GM19351 (cell line): ENCODE results near the gene PHKB.

ENCODE experiments used
- ATAC-seq: cut with Tn5 transposase; IDR thresholded peaks from one replicate; pipeline ENCODE4 v1.9.1; 2021; ENCODE audit warnings: mild to moderate bottlenecking, moderate library complexity; ENCODE audit not compliant: unreplicated experiment

Gene PHKB

DNA sequence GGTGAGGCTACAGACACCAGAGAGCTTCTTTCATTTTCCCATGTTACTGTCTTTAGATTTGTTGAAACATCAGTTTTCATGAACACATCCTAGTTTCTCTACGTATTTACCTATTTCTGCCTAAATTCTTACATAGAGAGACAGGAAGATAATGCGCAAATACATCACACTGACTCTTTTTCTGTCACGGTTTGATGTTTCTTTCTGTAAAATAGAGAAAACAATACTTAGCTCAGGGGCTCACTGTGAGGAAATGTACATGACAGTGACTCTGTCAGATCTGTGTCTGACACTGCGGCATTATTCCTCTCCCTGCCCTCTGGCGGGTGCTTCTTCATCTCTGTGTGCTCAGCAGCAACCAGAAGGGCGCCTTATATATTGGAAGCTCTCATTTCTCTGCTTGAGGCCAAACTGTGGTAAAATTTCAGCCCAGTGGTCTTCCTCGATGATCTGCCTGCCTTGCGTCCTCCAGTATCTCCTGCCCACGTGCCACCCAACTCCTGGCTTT, 264.1 kb downstream of the PHKB start:
- ATAC-seq: no peak

- ATAC-seq: no peak
Observed at GRCh38 chr16:47726031-47726675, 265.0 kb downstream of the PHKB start.

DNA sequence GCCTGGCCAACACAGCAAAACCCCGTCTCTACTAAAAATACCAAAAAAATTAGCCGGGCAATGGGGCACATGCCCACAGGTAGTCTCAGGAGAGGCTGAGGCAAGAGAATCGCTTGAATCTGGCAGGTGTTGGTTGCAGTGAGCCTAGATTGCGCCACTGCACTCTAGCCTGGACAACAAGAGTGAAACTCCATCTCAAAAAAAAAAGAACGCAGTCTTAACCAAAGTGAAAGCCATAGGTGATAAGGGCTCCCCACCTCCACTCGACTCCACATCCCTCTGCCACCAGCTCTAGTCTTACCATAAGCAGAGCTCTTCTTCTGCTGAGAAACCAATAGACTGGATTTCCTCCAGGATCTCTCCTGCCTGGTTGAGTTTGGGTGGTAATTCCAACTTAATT, 266.0 kb downstream of the PHKB start:
- no peak for ATAC-seq

DNA sequence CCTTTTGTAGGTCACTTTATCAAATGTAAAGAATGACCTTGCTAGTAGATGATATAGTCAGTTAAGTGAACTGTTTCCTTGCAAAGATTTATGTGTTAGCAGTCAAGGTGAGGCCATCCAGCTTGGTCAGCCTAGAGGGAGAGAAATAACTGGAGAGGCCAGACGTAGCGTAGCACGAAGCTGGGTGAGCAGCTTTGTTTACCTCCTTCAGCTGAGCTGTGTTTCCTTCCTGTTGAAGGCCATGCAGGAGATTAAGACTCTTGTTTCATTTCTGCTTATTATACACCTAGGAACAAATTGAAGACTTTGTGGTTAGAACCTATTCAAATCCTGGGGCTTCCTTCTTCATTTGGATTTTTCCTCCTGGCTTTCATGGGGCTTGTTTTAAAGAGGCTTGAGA, 267.1 kb downstream of the PHKB start:
- no peak for ATAC-seq

- no peak for ATAC-seq
Observed at GRCh38 chr16:47729701-47730100, 268.6 kb downstream of the PHKB start.

GRCh38 chr16:47731252-47731651, 270.1 kb downstream of the PHKB start:
- ATAC-seq: no peak

DNA sequence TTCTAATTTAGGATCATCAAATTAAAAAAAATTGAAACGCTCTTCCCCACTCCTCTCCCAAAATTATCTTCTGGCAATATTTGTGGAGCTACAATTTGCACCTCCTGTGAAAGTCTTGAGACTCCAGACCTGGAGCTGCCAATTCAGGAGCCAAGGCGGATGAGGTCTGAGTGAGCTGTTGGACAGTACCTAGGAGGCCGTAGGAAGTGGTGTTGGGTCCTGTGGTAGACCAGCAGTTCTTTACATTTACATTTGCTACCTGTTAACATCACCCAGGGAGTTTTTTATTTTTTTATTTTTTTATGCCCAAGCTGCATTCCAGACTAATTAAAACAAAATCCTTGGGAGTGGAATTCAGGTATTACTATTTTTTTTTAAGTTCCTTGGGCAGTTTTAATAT, 271.0 kb downstream of the PHKB start:
- no peak for ATAC-seq

DNA sequence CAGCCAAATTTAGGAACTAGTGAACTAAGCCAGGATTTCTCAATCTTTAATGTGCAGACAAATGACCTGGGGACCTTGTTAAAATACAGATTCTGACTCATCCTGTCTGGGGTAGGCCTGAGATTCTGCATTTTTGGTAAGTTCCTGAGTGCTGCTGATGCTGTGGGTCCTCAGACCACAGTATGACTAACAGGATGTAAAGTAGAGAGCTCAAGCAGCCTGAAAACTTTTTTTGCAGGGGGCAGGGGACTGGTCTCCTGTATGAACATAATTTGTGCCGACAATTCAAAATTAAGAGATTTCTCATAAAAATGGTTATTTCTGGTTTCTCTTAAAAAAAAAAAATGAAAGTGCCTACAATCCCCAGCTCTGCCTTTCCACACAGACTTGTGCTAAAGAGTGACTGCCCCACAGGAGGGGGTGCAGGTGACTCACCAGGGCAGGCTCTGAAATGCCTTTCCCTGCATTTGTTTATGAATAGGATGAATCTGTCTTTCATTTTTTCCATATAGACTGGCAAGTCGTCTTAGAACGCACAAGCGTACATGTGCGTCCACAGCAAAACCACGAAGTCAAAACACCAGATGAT, 271.5 kb downstream of the PHKB start:
- ATAC-seq: no peak

- ATAC-seq: no peak
Observed at GRCh38 chr16:47734081-47734857, 273.1 kb downstream of the PHKB start.

DNA sequence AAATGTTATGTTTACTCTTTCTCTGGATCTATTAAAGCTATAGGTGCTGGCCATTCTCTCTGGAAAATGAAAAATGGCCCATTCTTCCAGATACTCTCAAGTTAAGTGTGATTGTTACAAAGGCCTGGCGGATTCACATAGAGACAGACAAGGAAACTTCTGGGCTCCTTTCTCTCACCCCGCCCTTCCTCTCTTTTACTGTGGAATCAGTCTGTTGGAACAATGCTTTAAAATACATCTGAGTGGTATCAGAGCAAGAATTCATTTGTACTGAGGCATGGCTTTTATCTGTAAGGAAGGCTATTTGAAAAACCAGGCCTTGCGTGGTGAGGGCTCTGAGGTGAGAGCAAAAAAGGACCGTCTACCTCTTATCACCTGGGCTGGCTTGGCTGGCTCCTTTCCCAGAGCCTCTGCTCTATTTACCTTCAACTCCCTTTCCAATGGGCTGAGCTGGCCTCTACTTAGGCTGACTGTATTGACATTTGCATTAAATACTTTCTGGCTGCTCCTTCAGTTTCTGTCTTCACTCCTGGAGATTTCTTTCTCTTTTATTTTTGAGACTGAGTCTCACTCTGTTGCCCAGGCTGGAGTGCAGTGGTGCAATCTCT, 274.0 kb downstream of the PHKB start:
- no peak for ATAC-seq

DNA sequence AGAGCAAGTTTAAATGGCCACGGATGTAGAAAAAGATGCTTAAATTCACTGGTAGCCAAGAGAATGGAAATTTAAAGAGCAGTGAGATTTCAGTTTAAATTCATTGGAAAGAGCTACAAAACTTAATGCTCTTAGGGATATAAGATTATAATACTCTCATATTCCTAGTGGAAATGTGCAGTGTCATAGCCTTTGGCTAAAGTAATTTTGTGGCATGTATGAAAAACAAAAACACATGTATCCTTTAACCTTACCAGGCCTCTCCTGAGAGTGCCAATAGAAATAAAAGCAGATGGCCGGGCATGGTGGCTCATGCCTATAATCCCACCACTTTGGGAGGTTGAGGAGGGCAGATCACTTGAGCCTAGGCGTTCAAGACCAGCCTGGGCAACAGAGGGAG, 289.2 kb downstream of the PHKB start:
- ATAC-seq: no peak
